Measurements from ENCODE around the gene SUN2.

DNA sequence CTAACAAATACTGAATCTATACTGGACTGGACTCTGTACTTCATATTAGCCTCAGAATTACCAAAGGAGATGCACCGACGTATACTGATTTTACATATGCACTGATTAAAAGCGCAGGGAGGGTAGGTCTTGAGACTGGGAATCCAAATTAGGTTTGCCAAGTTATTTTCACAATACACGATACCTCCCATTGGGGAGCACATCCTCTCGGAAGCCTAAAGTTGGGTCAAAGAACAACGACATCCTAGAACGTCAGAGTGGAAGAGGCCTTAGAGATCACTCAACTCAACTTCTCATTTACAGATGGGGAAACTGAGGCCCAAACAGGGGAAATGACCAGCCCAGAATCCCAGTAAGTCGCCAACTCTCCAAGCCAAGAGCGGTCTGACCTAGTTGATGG is 37.5 kb upstream of the SUN2 start:
- TF ChIP-seq ZNF114 (tag by site-specific recombination; IDR thresholded peaks at IDR 0.05) (no peak), CTCF (tag by site-specific recombination; IDR thresholded peaks at IDR 0.05) (no peak), ZSCAN23 (tag by site-specific recombination; IDR thresholded peaks at IDR 0.05) (no peak), ZSCAN18 (tag by site-specific recombination; IDR thresholded peaks at IDR 0.05) (no peak), ZNF248 (tag by site-specific recombination; IDR thresholded peaks at IDR 0.05) (no peak), BCL11A (tag by site-specific recombination; IDR thresholded peaks at IDR 0.05; ENCODE audit: low read depth) (no peak), ZSCAN30 (tag by site-specific recombination; IDR thresholded peaks at IDR 0.05) (no peak)
- TF ChIP-seq, protein P1, sequence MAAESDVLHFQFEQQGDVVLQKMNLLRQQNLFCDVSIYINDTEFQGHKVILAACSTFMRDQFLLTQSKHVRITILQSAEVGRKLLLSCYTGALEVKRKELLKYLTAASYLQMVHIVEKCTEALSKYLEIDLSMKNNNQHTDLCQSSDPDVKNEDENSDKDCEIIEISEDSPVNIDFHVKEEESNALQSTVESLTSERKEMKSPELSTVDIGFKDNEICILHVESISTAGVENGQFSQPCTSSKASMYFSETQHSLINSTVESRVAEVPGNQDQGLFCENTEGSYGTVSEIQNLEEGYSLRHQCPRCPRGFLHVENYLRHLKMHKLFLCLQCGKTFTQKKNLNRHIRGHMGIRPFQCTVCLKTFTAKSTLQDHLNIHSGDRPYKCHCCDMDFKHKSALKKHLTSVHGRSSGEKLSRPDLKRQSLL (tag by site-specific recombination; IDR thresholded peaks at IDR 0.05) = no peak

Data from HEK293 (cell line).